PC-9 (cell line): Measurements from ENCODE around the gene MOB4.

Experiments used
- EZH2 ChIP-seq: fragments of 200-600 bp; sonication (generic); IDR thresholded peaks from 2 replicates; pipeline ENCODE4 v1.8.0; 2017; ENCODE audit warnings: antibody characterized with exemption, low read depth
- TF ChIP-seq, protein P1 (sequence below): fragments of 200-600 bp; sonication (generic); conservative IDR thresholded peaks from 2 replicates; pipeline ENCODE4 v1.6.1; 2017; ENCODE audit warnings: mixed run types, antibody characterized with exemption, mild to moderate bottlenecking, moderate library complexity

DNA sequence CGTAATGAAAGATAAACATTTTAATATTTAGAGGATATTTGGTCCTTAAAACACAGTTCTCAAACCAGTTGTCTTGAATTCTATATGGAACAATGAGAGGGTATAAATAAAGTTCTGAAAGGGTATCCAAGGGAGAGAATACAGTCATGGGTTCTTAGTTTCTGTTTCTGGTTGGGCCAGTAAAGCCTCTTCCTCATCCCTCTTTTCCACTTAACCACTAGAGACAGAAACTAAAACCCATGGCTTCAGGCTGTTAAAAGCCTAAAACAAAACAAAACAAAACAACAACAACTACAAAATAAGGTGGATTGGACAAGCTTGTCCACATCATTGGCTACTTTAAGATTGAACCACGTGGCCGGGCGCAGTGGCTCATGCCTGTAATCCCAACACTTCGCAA, 43.7 kb upstream of the MOB4 start:
- TF ChIP-seq, protein P1, sequence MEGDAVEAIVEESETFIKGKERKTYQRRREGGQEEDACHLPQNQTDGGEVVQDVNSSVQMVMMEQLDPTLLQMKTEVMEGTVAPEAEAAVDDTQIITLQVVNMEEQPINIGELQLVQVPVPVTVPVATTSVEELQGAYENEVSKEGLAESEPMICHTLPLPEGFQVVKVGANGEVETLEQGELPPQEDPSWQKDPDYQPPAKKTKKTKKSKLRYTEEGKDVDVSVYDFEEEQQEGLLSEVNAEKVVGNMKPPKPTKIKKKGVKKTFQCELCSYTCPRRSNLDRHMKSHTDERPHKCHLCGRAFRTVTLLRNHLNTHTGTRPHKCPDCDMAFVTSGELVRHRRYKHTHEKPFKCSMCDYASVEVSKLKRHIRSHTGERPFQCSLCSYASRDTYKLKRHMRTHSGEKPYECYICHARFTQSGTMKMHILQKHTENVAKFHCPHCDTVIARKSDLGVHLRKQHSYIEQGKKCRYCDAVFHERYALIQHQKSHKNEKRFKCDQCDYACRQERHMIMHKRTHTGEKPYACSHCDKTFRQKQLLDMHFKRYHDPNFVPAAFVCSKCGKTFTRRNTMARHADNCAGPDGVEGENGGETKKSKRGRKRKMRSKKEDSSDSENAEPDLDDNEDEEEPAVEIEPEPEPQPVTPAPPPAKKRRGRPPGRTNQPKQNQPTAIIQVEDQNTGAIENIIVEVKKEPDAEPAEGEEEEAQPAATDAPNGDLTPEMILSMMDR: no peak
- no peak for TF ChIP-seq EZH2
